ENCODE measurements around the gene POLR2L.
A peak's percentile ranks its signal among the peaks of the same experiment; 100 is the strongest.

POLR2L gene

DNA sequence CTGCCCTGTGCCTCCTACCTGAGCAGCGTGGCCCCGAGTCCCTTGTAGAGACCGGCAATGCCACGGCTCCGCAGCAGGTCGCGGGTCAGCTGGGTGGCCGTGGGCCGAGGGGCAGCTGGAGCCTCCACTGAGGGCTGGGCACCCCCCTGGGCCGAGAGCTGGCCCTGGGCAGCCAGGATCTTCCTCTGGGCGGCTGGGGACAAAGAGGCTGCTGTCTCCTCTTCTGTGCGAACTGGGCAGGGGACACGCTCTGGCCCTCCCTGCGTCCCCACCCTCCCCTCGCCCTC is 49.9 kb downstream of the POLR2L start:
- no peak for DNase-seq

DNA sequence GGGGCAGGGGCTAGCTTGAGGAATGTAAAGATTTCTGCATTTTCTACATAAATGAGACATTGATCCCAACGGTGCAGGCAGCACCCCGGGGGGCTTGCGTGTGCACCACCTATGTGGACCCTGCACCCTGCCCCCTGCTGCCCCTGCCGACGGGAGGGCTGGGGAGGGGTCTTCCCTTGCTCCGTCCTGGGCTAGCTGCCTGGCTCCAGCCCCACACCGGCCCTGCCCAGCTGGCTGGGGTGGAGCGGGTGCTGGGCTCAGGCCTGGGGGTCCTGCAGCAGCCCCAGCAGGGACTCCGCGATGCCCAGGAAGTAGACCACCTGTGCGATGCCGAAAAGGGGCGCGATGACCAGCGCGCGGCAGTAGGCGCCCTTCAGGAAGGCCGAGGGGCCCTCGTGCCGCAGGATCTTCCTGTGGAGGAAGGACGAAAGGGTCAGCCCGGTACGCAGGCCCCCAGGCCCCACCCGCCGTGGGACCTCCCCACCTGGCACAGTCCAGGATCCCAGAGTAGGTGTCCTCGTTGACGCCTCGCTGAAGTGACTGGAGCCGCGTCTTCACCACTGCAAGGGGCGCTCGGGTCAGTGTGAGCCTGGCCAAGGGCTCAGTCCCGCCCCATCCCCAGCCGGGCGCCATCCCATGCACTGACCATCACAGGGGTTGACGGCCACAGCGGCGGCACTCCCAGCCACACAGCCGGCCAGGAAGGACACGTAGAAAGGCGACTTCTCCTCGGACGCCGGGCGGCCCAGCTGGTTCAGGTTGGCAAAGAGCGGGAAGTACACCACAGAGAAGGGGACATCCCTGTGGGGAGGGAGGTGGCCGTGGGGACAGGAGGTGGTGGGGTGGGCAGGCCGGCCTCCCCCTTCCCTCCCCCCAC is 50.4 kb downstream of the POLR2L start:
- DNase-seq: no peak

DNA sequence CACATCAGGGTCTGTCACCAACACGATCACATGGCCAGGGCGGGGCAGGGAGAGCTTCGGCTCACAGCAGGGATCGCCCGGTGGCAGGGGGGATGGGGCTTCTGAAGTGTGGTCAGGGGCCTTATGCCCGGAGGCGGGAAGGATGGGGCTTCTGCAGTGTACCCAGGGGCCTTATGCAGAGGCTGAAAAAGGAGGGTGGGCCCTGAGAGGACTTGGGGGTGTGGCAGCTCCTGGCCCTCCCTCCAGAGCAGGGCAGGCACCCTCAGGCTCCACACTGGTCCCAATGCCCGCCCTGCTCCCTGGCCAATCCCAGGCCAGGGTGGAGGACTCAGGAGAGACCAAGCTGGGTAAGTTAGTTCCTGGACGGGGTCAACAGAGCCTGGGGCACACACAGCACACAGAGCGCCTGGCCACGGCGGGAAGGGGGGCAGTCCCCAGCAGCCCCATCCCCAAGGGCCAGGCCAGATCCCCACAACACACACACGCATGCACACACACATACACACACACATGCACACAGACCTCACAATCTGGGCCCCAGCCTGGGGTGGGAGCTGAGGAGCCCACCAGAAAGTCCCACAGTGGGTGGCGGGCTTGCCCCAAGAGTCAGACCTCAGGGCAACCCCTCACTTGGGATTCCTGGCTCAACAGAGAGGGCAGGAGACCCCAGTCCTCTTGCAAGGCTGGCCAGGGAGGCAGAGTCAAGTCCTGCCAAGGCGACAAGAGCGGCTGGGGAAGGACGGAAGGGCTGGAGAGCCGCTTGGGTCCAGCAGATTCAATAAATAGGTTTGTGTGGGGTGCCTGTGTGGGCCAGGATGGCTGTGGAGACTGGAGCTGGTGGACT is 51.4 kb downstream of the POLR2L start:
- no peak for DNase-seq

DNA sequence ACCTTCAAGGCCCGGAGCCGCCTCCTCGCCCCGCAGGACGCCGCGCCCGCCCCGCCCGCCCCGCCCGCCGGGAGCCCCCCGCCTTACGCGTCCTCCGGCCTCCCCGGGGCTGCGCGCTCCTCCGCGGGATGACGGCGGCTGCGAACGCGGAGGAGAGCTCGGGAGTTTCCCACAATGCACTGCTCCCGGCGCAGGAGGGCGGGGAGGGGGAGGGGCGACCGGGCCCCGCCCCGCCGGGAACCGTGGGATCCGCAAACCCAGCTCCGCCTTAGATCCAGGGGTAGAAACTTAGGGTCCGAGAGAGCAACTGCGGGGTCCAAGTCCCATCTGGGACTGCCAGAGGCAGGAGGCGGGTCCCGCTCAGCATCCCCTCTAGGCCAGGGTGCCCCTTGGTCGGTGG is 52.4 kb downstream of the POLR2L start, which contains the start of gene CEND1:
TSS of gene CEND1 (minus strand) at position 148 of the 400 bp plus-strand sequence. CDS start 1,514 bp downstream, outside the sequence.
- DNase-seq: peak; percentile 74

Measured in NCI-H345 (cell line).